NCI-H2081 treated with DMSO at 0.1 percent for 48 hours (cell line): ENCODE measurements around the gene MAGI2.
"Not testable (repeated sequence)": the region's sequence is repeated elsewhere in the genome, so short reads cannot be mapped to it uniquely, and the experiment has no call there.

ENCODE experiments used
- DNase-seq: peaks from one replicate; lab custom pipeline; 2025; lab: John Stamatoyannopoulos, UW

The MAGI2 gene

DNA sequence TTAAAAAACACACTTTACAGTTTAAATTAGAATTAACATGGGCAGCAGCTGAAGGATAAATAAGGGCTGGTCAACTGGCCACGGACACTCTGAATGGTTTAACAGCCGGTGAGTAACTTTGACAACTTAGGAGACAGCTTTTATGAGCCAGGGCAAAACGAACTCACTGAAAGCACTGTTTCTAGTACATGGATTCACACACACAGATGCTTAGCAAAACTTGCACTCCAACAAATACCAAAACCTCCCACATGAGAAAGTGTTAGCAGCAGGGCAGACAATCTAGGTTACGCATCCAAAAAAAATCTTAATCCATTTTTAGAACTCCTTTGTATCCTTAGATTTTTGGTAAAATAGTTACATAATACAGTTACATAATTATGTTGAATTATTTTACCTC is 1168.5 kb downstream of the MAGI2 start:
- no peak for DNase-seq

DNA sequence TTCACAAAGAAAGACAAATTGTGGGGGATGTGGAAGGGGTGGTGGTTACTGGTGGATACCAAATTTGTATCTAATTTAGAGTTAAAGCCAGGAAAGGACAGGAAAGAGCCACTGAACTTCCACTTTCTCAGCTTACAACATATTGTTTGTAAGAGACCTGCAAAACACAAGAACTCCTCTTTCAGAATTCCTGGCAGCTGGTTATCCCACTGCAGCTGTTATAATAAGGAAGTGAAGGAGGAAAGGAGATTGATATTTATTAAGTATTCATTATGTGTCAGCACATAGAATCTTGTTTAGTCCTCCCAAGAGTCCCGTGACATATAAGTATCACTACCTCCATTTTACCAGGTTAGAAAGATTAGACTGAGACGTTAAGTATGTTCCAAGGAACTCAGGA is 1173.2 kb downstream of the MAGI2 start:
- DNase-seq: no peak

DNA sequence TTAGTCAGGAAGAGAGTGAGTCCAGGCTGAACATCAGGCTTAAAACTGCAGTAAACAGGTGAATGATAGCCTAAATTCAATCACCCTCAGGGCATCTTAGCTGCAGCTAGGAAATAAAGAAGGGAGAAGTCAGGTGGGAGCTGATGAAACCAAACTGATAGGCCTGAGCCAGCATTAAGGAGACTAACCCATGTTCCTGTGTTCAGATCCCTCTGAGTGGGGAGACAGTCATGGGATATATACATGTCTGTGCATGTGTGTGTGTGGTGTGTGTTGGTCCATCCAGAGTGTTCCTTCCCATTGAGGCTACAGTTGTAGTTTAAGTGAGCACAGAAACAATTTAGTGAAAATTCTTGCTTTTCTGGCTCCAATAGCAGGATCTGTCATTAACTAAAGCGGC is 1174.0 kb downstream of the MAGI2 start:
- DNase-seq: no peak

GRCh38 chr7:78279032-78279431 is 1174.4 kb downstream of the MAGI2 start:
- DNase-seq: no peak

GRCh38 chr7:78267141-78267540 is 1186.3 kb downstream of the MAGI2 start:
- no peak for DNase-seq

DNA sequence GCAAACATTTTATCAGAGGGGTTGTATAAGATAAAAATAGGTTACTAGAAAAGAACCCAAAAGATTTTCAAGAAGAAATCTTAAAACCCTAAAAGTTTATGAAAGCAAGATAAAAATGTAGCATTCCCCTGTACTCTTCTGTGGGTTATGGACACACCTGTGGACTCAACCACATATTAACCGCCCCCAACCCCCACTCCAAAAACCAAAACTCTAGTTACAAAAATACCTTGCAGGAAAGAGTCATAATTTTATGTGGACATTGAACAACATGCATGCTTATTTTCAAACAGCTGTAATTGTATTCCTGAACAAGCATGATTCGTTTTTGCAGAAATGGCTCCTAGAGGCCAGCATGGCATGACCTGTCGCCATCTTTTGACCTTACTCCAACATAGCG is 1188.0 kb downstream of the MAGI2 start:
- no peak for DNase-seq

DNA sequence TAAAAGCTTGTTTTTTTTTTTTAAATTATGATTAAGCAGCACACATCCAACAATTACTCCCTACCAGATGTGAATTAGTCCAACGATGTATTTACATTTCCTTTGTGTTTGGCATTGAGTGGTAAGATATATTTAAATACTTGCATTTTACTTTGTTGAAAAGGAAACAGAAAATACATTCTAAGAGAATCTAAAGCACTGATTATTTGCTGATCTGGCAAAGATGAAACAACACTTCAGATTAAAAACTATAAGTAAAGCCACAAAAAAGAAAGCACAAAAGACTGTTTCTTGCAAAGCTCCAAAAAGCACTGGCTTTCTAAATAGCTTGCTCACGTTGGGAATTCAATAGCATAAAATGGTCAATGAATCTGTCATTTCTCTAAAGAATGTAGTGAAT is 1188.4 kb downstream of the MAGI2 start:
- no peak for DNase-seq

DNA sequence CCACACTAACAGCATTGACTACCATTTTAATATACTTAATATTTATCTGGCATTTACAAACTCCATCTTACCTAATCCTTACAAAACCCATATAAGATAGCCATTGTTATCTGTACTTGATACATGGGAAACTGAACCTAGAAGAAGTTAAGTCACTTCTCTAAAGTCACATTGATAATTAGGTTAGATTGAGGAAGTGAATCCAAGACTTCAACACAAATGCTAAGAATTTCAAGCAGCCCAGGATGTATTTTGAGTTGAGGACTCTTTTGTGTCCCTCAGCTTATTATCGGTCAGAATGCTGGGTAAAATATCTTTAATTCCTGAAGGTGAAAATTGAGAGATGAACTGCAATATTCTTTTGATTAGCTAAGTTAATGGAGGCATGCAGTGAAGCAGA is 1189.4 kb downstream of the MAGI2 start:
- no peak for DNase-seq

GRCh38 chr7:78261739-78262138 is 1191.7 kb downstream of the MAGI2 start:
- no peak for DNase-seq

GRCh38 chr7:78261302-78261701 is 1192.2 kb downstream of the MAGI2 start:
- DNase-seq: no peak

DNA sequence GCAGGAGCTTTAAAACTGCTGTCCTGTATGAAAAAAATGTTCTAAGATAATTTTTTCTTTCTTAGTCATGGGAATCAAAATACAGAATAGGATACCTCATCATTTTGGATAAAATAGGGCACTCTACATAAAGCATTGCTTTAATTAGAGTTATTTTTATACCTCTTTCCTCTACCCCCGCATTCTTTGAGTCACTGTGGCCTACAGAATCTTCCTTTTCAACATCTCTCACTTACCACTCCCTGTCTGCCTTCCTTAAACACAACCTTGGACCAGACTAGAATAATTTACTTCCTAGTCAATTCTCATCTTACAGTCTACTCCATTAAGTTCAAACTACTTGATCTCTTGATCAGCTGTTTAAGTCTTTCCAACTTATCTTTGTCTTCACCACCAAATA is 1192.6 kb downstream of the MAGI2 start:
- no peak for DNase-seq

DNA sequence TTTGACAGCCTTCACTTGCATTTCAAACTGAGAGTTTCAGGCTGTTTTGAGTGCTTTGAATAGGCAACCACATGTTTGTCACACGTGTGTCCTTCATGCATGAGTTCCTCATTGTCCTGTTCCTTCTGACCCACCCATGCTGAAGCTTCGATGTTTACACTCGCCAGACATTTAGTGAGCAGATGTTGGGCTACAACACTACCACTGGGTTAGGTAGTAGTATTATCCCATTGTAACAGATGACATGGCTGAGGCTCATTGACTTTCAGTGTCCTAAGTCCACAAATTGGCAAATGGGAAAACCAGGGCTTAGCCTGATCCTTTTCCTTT is 1198.8 kb downstream of the MAGI2 start:
- no peak for DNase-seq

- no peak for DNase-seq
Measured at GRCh38 chr7:78253850-78254725, 1199.4 kb downstream of the MAGI2 start.

DNA sequence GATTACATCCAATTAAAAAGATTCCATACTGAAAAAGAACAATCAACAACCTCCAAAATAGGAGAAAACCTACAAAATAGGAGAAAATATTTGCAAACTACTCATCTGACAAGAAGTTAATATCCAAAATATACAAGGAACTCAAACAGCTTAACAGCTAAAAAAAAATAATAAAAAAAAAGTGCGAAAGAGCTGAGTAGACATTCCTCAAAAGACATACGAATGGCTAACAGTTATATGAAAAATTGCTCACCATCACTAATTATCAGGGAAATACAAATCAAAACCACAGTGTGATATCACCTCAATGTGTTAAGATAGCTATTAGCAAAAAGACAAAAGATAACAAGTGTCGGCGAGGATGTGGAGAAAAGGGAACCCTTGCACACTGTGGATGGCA is 1204.6 kb downstream of the MAGI2 start:
- no peak for DNase-seq

DNA sequence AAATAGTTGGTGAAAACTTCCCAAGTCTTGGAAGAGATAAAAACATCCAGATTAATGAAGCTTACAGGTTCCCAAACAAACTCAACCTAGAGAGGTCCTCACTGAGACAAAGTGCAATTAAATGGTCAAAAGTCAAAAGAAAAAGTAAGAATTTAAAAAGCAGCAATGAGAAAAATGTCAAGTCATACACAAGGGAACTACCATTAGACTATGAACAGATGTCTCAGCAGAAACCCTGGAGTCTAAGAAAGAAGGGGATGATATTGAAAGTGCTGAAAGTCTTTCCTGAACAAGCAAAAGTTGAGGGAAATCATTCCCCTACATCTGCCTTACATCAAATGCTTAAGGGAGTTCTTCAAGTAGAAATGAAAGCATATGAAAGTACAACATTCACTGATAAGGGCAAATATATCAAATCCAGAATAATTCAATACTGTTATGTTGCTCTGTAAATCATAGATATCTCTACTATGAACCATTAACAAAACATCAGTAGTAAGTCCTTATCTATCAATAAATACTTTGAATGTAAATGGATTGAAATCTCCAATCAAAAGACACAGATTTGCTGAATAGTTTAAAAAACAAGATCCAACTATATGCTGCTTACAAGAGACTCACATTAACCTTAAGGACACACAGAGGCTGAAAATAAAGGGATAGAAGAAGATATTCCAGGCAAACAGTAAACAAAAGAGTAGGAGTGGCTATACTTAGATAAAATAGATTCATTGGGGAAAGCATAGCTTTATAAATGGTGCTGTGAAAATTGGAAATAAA is 1205.4 kb downstream of the MAGI2 start:
- DNase-seq: no peak

DNA sequence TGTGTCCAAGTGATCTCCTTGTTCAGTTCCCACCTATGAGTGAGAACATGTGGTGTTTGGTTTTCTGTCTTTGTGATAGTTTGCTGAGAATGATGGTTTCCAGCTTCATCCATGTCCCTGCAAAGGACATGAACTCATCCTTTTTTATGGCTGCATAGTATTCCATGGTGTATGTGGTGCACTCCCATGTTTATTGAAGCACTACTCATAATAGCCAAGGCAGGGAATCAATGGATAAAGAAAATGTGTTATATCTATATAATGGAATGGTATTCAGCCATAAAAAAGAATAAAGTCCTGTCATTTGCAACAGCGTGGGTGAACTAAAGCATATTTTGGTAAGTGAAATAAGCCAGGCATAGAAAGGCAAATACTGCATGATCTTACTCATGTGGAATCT is 1213.3 kb downstream of the MAGI2 start:
- not testable (repeated sequence) for DNase-seq

- no peak for DNase-seq
Measured at GRCh38 chr7:78234634-78235033, 1218.8 kb downstream of the MAGI2 start.

DNA sequence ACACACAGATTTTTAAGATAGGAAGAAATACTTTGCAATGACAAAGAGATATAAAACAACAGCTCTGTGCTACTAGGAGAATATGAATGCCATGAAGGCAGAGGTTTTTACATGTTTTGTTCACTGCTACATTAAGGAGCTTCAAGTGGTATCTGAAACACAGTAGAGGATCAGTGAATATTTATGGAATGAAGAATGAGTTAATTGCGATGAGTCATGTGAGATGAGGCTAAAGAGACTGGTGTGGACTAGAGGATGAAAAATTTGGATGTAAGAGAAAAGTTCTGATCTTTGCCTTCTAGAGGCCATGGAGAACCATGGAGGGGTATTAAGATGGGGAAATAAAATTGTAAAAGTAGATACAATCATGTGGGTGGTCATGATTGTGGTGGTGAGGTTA is 1220.7 kb downstream of the MAGI2 start:
- no peak for DNase-seq

DNA sequence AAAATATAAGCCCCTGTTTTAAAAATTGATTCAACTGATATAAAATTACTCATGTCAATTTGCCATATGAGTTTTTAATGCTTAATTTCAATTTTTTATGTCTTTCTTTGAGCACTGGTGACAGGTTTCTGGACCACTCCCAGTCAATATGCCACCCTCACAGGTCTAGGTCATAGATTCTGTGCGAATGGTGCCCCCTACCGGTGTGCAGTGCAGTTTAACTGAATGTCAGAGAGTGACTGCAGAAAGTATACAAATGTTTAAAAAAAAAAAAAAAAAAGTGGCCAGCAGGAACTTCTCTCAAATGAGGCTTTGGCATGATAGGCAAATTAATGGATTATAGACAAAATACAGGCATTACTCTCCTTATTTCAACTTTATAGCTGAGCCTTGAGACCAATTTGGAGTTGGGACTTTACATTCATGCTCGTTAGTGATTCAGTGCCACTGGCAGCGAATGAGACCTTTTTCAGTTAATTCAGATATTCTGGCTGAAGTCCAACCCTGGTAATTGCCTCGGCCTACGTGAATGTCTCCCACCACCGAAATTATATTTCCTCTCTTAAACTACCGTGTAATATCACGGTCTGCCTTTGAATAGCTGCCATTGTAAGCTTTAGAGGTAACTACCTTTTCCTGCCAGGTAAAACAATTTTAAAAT is 1227.3 kb downstream of the MAGI2 start:
- peak; percentile 77 for DNase-seq

- no peak for DNase-seq
Measured at GRCh38 chr7:78225534-78225933, 1227.9 kb downstream of the MAGI2 start.

- no peak for DNase-seq
Measured at GRCh38 chr7:78224923-78225322, 1228.5 kb downstream of the MAGI2 start.

GRCh38 chr7:78223598-78223997 is 1229.9 kb downstream of the MAGI2 start:
- DNase-seq: no peak
